Vagina (tissue), 2 donors: ENCODE results near the gene NUAK1. TPM values are rescaled to one million over a fixed set of nuclear protein-coding genes. Genes with fewer than 3 reads are reported as not detected.
A peak's percentile ranks its signal among the peaks of the same experiment; 100 is the strongest.

Experiments used
- DNase-seq, 2 donors: peaks; one replicate each; pipeline ENCODE4 v3.0.0-alpha.2; 2017; ENCODE audit errors: extremely low spot score in 2 of 2
- H3K27ac ChIP-seq: fragments of 200-600 bp; sonication (generic); one replicate; pipeline ENCODE4 v1.5.1; 2019
- H3K27me3 ChIP-seq: fragments of 200-600 bp; sonication (generic); one replicate; pipeline ENCODE4 v1.5.1; 2019
- H3K36me3 ChIP-seq, 2 donors: fragments of 200-600 bp; sonication (generic); one replicate each; pipeline ENCODE4 v1.5.1; 2017 to 2019
- H3K4me1 ChIP-seq: fragments of 200-600 bp; sonication (generic); one replicate; pipeline ENCODE4 v1.5.1; 2019
- H3K4me3 ChIP-seq, 2 donors: fragments of 200-600 bp; sonication (generic); 1 replicate in 1 of 2; 2 replicates in 1 of 2; pipeline ENCODE4 v1.5.1; 2016 to 2019
- H3K9me3 ChIP-seq: fragments of 200-600 bp; sonication (generic); one replicate; pipeline ENCODE4 v1.5.1; 2019
- POLR2A ChIP-seq, 2 donors: fragments of 450-650 bp; IDR thresholded peaks; one replicate each; pipeline ENCODE4 v1.6.1; 2017; ENCODE audit warnings: antibody characterized with exemption in 2 of 2, mild to moderate bottlenecking in 2 of 2, moderate library complexity in 2 of 2
- POLR2AphosphoS5 ChIP-seq, 2 donors: sonication (generic); formaldehyde crosslinking; IDR thresholded peaks; one replicate each; pipeline ENCODE4 v1.9.0; 2017; ENCODE audit warnings: antibody characterized with exemption in 2 of 2, mild to moderate bottlenecking in 2 of 2, low read depth in 1 of 2; ENCODE audit not compliant: insufficient read depth in 1 of 2
- intact Hi-C: fragments of 100-400 bp; cut with DNase I; formaldehyde crosslinking; loops from one replicate; pipeline ENCODE4 v1.15.1; 2023
- total RNA-seq: library from RNA; depleted of rRNA; stranded (reverse); fragments of >200 nt; gene quantifications from one replicate; pipeline ENCODE4 v1.2.3, GENCODE V29; 2016
- TF ChIP-seq, protein P1 (sequence below), 3 experiments: fragments of 450-650 bp in 2 of 3; fragments of 200-600 bp in 1 of 3; sonication (generic) in 1 of 3; IDR thresholded peaks; one replicate each; pipeline ENCODE4 v1.5.1; 2017 to 2019; ENCODE audit warnings: antibody characterized with exemption in 3 of 3, mild to moderate bottlenecking in 2 of 3, moderate library complexity in 2 of 3

NUAK1 gene
- total RNA-seq, 1 donor from 2014 or later: 22.8 TPM

DNA sequence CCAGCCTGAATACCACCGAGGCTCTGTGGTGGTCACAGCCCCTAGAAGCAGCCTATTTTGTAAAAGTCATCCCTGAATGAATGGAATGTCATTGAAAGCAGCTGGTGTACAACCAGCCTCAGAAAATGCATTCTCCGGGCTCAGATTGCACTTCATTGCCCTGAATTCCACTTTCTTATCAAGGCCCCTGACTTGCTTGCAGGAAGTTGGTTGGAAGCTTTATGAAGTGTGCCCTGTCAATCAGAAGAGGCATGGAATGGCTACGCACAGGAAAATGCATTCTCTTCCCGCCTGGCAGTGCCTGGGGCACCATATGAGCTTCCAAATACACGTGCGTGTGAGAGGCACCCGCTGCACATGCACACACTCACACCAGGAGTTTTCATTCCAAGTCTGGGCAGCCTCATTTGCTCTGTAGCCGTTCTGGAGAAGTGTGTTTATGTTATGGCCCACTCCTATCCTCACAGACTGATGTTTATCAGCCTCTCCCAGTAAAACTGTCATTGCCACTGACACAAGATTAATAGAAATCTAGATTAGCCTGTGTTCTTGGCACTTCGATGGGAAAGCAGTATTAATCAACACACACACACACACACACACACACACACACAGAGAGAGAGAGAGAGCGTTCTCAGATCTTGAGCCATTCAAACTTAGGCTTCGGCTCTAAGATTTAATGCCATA is 63.9 kb downstream of the NUAK1 start:
- TF ChIP-seq POLR2AphosphoS5 (IDR thresholded peaks at IDR 0.05; ENCODE audit: insufficient read depth in 1 of 2, low read depth in 1 of 2): no peak
- TF ChIP-seq POLR2A (IDR thresholded peaks at IDR 0.05): no peak
- TF ChIP-seq, protein P1, sequence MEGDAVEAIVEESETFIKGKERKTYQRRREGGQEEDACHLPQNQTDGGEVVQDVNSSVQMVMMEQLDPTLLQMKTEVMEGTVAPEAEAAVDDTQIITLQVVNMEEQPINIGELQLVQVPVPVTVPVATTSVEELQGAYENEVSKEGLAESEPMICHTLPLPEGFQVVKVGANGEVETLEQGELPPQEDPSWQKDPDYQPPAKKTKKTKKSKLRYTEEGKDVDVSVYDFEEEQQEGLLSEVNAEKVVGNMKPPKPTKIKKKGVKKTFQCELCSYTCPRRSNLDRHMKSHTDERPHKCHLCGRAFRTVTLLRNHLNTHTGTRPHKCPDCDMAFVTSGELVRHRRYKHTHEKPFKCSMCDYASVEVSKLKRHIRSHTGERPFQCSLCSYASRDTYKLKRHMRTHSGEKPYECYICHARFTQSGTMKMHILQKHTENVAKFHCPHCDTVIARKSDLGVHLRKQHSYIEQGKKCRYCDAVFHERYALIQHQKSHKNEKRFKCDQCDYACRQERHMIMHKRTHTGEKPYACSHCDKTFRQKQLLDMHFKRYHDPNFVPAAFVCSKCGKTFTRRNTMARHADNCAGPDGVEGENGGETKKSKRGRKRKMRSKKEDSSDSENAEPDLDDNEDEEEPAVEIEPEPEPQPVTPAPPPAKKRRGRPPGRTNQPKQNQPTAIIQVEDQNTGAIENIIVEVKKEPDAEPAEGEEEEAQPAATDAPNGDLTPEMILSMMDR (IDR thresholded peaks at IDR 0.05): no peak
- peaks cover 0 to 15% of the 10 kb centered on the region in 2 donors for H3K36me3 ChIP-seq
- H3K9me3 ChIP-seq: no peaks in the 10 kb centered on the region
- H3K27me3 ChIP-seq: no peaks in the 10 kb centered on the region
- H3K4me3 ChIP-seq: no peak overlapping the region
- intact Hi-C loops: no loop called here
- peaks cover 59% of the 10 kb centered on the region for H3K4me1 ChIP-seq
- DNase-seq: peak; percentile 67 to 77
- H3K27ac ChIP-seq: peak overlapping the region; percentile 42

DNA sequence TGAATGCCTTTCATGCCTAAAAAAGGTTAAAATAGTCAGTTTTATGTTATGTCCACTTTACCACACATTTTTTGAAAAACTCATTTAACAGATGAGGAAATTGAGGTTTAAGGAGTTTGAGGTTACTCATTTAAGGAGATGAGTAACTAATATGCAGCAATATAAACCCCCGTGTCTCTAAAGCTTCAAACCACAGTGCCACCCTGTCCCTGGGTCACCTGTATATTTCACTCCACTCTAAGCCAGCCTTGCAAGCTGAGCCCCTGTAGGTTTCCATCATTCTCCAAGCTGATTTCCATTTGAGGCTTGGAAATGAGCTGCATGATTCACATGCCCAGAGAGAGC is 64.4 kb downstream of the NUAK1 start:
- H3K27me3 ChIP-seq: no peaks in the 10 kb centered on the region
- H3K36me3 ChIP-seq: peaks cover 0 to 20% of the 10 kb centered on the region in 2 donors
- no peak overlapping the region for H3K4me3 ChIP-seq
- no peak for DNase-seq
- H3K9me3 ChIP-seq: no peaks in the 10 kb centered on the region
- H3K27ac ChIP-seq: peak overlapping the region; percentile 42
- H3K4me1 ChIP-seq: peaks cover 54% of the 10 kb centered on the region
- TF ChIP-seq, protein P1 (IDR thresholded peaks at IDR 0.05): no peak
- no peak for TF ChIP-seq POLR2A (IDR thresholded peaks at IDR 0.05)
- TF ChIP-seq POLR2AphosphoS5 (IDR thresholded peaks at IDR 0.05; ENCODE audit: insufficient read depth in 1 of 2, low read depth in 1 of 2): no peak
- intact Hi-C loops: no loop called here

DNA sequence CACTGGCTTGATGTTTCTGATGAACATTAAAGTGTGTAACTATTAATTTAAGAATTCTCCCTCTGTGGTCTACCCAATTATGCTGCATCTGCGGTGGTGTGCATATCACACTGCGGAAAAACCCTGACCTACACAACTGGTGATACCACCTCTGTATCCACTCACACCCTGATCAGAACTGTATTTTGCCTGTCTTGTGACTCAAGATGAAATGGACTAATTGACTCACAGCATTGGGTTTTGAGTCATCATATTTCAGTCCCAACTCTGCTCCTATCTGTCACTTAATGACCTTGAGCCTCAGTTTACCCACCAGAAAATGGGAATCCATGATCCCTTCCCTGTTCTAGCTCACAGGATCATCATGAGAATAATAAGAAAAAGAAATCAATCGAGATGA is 65.6 kb downstream of the NUAK1 start:
- intact Hi-C loops: no loop called here

DNA sequence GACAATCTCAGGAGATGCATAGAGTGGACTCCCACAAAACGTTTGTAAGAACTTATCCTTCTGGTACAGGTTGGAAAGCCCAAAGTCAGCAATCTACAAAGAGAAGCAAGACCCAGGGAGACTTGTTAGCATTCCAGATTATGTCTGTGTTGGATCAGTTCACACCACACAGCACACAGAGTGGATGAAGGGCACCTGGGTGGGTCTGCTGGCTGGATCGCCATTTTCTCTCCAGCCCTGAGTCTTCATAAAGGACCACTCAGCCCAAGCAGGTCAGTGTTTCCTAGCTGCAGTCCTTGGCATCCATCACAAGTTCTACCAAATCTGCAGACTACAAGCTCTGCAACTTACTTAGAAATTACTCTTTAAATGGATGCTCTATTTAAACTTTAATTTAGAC is 66.0 kb downstream of the NUAK1 start:
- Histone ChIP-seq H3K27me3 (no peaks in the 10 kb centered on the region), H3K9me3 (no peaks in the 10 kb centered on the region), H3K27ac (peak overlapping the region; percentile 70), H3K4me1 (peaks cover 39% of the 10 kb centered on the region), H3K36me3 (peaks cover 0 to 36% of the 10 kb centered on the region in 2 donors), H3K4me3 (no peak overlapping the region)
- intact Hi-C loops: no loop called here
- DNase-seq: peak in 1 of 2 donors; percentile 70
- TF ChIP-seq POLR2A (IDR thresholded peaks at IDR 0.05) (no peak), POLR2AphosphoS5 (IDR thresholded peaks at IDR 0.05; ENCODE audit: insufficient read depth in 1 of 2, low read depth in 1 of 2) (no peak)
- TF ChIP-seq, protein P1 (IDR thresholded peaks at IDR 0.05): no peak

More for the DNA sequence above, 65.6 kb downstream of the NUAK1 start:
- Histone ChIP-seq H3K36me3 (peaks cover 0 to 32% of the 10 kb centered on the region in 2 donors), H3K4me3 (no peak overlapping the region), H3K27ac (no peak overlapping the region), H3K4me1 (peaks cover 42% of the 10 kb centered on the region), H3K27me3 (no peaks in the 10 kb centered on the region), H3K9me3 (no peaks in the 10 kb centered on the region)
- TF ChIP-seq, protein P1 (IDR thresholded peaks at IDR 0.05): no peak
- no peak for TF ChIP-seq POLR2A (IDR thresholded peaks at IDR 0.05)
- no peak for TF ChIP-seq POLR2AphosphoS5 (IDR thresholded peaks at IDR 0.05; ENCODE audit: insufficient read depth in 1 of 2, low read depth in 1 of 2)
- DNase-seq: peak in 1 of 2 donors; percentile 29

DNA sequence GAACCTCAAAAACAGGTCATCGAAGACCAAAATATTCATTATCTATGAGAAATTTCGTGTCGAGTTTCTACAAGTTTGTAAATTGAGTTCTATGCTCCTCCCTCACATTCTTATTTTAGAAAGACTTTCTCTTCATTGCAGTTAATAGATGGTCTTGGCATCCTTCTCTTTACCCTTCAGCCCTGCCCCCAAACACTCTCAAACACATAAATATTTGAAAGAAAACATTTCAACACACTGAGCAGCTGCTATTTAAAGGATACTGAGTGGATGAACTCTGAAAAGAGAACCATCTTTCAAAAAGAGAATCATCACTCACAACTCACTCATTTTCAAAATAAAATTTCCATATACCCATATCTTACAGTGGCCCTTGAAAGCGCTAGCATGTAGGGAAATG is 67.1 kb downstream of the NUAK1 start:
- intact Hi-C loops: no loop called here
- H3K36me3 ChIP-seq: peaks cover 0 to 41% of the 10 kb centered on the region in 2 donors
- H3K27ac ChIP-seq: peak overlapping the region; percentile 70
- H3K4me1 ChIP-seq: peaks cover 39% of the 10 kb centered on the region
- DNase-seq: no peak
- TF ChIP-seq POLR2AphosphoS5 (IDR thresholded peaks at IDR 0.05; ENCODE audit: insufficient read depth in 1 of 2, low read depth in 1 of 2): peak; percentile 40 to 63
- TF ChIP-seq, protein P1 (IDR thresholded peaks at IDR 0.05): no peak
- H3K4me3 ChIP-seq: no peak overlapping the region
- H3K27me3 ChIP-seq: no peaks in the 10 kb centered on the region
- no peaks in the 10 kb centered on the region for H3K9me3 ChIP-seq
